NCI-H1105 (cell line): Measurements from ENCODE around the gene LDB2.
"Not testable (repeated sequence)": the region's sequence is repeated elsewhere in the genome, so short reads cannot be mapped to it uniquely, and the experiment has no call there.

Experiments
- DNase-seq: peaks from one replicate; lab custom pipeline; 2025; lab: John Stamatoyannopoulos, UW

The LDB2 gene

DNA sequence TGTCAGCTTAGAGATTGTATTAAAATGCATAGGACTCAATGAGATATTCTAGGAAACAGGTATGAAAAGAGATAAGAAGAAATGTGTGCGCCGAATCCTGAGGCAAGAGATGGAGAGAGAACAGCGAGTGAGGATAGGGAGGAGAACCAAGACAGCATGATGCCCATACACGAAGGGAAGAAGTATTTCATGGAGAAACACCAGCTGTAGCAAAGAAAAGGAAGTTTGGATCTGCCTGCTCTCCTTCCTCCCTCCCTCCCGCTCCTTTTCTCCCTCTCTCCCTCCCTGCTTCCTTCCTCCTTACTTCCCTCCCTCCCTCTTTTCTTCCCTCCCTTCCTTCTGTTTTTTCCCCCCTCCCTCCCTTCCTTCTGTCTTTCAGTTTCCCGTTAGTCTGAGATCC, 353.6 kb downstream of the LDB2 start:
- DNase-seq, result no peak

DNA sequence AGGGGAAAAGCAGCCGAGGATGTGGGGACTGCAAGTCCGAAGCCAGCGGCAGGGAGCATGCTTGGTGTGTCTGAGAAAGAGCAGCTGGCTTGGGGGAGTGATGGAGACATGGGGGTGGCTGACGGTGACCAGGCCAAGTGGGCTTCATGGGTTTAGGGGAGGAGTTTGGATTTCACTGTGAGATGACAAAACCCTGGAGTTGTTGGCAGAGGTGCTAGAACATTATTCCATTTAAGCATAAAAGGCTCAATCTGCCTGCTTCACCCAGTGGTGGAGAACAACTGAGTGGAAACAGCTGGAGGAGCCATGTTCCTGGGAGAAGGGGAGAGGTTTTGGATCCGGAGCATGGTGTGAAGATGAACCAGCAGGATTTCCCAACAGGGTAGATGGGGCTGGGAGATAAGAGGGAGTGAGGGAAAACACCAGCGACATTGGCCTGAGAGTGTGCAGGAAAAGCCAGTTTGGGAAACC, 354.2 kb downstream of the LDB2 start:
- no peak for DNase-seq

DNA sequence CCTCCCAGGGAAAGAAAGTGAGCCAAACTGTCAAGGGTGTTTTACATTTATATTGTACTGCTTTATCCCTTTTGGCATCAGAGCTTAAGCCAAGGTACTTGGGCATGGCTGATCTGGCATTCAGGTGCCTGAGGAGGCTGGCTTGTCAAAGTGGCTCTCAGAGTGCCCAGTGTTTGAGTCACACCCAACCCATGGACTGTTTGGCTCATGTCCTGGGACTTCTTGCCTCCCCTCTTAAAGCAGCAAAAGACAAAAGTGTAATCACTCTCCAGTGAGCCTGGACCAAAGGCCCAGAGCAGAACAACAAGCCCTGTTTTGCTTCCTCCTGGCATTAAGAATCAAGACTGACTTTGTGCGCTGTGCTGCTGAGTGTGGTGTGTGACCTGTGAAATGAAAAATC, 360.5 kb downstream of the LDB2 start:
- no peak for DNase-seq

DNA sequence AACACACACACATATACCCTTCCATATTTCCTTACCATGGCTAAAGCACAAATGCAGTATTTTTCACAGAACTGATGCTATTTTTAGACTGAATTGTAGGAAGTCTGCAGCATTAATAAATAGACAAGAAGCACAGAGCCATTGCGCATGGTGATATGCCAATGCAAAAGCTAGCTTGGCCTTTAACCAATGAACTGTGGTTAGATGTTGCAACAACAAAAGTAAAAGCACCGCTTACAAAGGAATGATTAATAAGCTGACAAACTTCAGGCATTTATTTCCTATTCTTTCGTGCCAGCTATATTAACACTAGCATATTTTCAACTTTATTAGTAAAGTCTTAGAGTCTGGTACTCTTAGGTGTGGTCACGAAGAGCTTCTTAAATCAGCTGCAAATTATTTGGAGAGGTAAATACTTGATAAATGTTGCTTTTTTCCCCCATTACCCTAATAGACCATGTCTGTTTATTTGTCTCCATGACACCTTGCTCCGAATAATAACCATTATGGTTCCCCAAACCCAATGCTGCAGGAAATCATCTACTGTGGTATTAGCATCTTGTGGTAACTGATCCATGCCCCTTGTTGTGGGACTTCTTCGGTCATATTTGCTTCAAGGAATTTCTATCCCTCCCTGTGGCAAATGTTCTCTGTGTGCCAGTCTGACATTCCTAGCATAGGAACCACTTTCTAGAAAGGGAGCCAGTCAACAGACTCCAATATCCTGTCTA, 366.0 kb downstream of the LDB2 start:
- no peak for DNase-seq

DNA sequence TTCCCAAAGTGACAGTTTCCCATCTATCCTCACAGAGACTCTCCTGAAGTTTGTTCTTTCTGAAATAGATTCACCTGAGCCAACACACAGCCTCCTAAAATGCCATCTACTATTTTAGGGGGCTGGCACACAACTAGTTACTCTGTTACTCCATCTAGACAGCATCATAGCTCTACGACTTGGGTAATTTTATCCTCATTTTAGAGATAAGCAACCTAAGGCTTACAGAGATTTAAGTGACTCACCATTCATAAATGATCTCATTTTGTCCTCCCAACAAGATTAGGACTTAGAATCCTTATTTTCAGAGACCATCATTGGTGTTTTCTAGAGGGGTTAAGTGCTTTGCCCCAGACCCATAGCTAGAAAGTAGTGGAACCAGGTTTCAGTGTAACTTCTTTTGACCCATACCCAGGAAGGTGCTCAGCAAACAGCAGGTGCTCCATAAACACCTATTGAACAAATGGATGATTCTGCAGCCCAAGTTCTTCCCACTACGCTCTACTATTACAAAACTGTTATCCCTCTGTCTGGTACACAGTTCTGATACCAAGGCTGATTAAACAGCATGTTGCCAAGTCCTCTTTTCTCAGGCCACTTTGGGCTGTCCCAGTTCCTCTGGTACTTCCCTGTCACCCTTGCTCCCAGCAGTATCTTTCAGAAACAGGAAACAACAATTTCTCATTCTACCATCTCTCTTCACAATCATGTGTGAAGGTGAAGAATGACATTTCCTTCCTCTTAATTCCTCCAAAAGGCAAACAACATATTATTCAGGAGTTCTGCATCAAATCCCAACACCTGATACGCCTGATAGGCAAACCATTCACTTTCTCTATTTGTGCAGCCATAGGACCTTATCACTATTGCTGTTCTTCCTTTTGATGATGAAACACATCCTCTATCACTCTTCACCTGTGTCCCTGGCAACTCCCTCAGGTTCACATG, 367.5 kb downstream of the LDB2 start:
- DNase-seq, result no peak

DNA sequence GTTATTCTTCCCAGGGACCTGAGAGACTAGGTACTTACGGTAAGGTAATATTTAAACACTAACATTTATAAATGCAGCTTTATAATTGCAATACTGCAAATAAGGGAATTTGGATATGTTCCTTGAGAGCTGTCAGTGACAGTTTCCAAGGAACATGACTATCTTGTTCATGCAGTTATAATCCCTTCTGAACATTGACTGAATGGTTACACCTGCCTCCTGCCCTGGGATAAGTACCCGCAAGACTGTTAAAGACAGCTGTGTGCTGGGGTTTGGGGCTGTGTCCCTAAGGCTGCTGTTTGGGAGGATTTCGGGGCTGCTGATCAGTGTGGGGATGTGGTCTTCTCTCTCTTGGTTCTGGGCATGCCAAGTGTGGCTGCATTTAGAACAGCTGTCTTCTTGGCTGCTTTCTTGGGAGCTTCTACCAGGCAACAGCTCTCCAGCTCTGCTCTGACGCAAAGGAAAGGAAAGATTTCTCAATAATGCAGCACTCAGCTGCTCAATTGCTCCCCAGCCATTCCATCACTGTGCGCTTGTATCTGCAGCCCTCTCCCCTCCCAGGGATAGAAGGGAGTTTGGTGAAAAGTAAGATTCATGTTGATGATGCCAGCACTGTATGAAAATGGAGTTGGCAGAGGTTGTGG, 373.4 kb downstream of the LDB2 start:
- DNase-seq, result no peak

DNA sequence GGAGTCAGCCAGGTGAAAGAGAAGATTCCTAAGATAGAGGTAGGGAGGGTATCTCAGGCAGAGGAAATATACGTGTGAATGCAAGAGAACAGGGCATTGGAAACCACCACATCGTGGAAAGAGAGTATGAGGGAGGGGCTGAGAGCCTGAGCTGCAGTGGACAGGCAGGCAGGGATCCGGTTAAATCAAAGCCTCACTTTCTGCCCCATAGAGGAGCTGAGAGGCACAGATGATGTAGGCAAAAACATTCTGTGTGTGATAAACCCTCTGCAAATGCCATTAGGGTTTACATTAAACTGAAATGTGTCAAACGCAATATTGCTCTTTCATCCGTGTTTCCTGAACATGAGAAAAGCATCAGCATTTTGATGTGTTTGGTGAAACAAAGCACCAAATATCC, 374.0 kb downstream of the LDB2 start:
- DNase-seq, result no peak

DNA sequence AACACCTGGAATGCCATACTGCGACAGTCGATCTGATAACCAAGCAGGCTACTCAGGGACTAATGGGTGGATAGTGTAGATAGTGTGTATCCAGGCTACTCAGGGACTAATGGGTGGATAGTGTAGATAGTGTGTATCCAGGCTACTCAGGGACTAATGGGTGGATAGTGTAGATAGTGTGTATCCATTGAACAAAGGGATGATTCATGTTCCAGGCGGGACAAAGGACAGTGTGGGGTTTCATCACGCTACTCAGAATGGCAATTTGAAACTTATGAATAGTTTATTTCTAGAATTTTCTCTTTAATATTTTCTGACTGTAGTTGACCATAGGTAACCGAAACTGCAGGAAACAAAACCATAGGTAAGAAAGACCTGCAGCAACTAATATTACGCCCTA, 374.9 kb downstream of the LDB2 start:
- not testable (repeated sequence) for DNase-seq

DNA sequence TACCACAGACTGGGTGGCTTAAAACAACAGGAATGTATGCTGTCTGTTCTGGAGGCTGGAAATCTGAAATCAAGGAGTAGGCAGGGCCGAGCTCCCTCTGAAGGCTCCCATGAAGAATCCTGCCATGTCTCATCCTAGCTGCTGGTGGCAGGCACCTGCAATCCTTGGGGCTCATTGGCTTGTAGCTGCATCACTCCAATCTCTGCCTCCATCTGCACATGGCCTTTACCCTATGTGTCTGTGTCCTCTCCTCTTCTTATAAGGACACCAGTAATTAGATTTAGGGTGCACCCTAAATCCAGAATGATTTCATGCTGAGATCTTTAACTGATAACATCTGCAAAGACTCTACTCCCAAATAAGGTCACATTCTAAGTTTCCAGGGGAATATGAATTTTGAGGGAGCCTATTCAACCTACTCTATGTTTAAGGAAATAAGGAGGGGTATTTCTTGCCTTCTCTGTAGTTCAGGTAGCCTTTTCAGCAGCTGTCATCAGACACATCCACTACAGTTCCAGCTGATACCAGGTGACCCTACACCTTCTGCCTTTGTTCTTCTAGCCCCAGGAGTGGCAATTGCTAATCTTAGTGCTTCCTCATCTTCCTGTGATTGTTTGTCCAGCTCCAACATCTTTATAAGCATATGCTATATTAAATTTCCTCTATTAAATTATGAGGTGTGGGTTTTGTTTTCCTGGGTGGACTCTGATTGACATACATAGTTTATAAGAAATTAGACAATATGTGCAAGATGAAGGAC, 377.1 kb downstream of the LDB2 start:
- no peak for DNase-seq

DNA sequence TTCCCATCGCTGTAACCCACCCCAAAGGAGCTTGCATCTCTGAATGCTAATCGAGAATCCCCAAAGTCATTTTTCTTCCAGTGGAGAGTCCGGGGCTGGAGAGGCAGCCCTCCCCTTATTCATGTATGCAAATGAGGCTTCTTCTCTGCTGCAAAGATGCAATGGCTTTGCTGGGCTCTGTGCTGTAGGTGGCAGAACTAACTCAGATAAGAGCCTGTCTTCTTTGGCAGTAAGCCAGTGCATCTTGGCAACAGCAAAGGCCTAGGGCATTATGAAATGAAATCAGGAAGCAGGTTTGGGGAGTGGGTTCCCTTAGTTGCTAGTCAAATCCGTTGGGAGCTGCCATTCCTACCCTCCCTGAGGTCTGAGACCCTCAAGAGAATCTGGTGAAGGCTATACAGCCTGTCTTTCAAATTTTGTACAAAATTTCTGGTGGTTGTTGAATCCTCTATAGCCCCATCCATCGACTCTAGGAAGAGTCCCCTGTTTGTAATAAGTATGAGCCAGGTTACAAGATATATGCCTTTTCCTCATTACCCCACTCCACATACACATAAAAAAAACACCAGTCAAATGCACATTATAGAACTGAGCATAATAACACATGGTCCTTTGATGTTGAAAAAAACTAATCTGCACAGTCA, 381.5 kb downstream of the LDB2 start:
- no peak for DNase-seq

DNA sequence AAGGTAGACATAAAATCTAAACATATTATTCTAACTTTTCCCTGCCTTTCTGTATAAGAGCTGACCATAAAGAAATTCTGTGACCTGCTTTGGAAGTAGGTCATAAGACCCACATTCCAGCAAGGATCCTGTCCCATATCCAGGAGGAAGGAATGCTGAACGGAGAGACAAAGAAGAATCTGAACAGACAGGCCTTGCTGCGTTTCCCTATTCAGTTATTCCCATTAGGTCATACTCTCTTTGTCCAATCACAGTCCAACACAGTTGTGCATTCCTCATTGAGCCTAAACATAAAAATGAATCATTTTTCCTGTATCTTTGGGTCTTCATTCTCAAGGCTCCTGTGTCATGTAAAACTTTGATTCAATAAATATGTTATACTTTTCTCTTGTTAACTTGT, 384.6 kb downstream of the LDB2 start:
- DNase-seq, result no peak

DNA sequence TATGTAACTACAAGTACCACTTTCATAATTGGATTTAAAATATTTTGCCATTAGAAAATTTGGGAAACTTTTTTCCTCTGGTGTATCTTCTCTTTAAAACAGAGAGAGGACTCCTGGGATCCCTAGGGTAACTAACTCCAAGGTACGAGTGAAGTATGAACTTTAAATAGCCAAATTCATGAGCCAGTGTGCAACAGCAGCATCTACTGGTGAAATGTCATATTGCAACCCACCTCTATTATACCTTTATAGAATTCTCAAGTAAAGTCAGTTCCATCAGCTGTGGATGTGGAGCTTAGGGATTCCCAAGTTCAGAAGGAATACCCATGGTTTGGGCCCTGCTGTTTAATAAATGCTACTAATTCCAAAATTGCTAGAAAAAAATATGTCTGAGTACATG, 389.5 kb downstream of the LDB2 start:
- no peak for DNase-seq

DNA sequence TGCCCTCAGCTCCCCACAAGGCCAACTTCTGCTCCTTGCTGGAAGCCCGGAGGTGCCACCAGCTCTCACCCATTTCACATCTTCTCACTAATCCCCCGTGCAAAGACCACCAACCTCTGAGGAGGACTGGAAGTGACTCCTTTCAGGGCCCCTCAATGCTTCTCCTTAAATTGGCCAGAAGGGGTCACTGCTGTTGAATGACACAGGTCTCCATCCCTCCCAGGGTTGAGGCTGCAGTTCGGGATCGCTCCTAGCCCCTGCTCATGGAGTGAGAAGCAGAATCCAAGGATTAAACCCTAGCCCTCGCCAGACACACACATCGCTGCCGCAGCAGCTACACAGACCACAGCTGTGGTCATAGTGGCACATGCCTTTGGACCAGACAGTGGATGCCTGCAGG, 392.7 kb downstream of the LDB2 start:
- DNase-seq, result no peak

DNA sequence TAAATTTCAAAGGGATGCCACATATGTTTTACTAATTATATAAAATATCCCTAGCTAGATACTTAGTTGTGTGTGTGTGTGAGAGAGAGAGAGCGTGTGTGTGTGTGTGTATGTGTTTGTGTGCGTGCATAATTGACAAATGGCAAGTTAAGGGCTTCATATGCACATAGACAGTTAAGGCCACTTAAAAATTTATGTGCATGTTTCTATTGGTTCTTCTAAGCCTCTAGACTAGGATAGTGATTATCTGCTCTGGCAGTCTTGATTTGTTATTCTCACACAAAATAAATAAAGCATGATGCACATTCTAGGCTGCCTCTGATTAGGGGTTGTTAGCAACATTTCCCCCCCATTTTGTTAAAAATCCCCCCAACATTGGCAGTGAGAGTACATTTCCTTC, 393.2 kb downstream of the LDB2 start:
- DNase-seq, result no peak

DNA sequence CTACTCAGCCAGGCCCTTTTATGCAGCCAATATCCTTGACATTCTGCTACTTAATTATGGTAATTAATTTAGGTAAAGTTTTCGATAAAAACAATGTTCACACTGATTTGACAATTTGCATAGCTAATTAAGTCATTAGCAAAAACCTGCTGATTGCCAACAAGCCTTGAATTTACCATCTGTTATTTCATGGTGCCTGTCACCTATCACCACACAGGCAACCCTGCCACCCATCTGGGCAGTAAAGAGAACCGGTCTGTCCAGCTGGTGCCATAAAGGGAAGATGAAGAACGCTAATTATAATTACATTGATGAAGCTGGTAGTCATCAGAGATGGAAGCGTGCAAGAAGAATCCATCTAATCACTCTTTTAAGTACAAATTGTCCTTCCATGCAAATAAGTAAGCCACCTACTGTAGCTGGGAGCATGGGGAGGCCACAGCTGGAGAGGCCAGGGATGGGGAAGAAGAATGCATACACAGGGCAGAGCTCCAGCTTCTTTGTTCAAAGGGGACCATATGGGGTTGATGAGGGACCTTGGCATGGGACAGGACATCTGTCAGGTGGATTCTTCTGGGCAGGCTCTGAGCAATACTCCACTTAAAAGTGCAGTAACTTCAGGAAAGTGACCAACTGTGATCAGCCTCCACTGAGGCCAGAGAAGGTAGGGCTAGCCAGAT, 394.9 kb downstream of the LDB2 start:
- DNase-seq, result no peak

DNA sequence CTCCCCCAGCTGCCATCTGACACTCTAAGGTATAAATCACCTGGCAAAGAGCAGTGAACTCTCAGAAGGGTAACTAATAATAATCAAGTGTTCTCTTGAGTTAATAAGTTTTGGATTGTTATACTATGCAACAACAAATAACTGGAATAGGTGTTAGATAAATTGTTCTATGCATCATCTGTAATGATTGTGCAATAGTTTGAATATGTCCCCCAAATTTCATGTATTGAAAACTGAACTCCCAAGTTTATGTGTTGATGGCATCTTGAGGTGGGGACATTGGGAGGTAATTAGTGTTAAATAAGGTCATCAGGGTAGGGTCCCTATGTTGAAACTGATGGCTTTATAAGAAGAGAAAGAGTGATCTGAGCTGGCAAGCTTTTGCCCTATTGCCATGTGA, 399.5 kb downstream of the LDB2 start:
- DNase-seq, result no peak

DNA sequence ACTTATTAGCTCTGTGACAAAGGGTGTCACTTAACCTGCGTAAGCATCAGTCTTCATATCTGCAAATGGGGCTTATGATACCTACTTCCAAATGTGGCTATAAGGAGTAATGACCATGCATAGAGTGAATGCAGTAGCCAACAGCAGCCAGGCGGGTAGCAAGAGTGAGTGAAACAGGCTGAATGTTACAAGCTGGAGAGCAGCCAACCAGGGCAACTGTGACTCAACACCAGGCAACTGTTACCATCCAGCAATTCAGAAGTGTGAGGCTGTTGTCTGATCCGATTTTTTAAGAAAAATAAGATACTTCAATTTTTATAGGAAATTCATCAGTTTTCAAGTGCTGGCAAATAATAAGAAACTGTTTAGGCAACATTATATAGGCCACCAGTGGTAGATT, 401.9 kb downstream of the LDB2 start:
- DNase-seq, result no peak

DNA sequence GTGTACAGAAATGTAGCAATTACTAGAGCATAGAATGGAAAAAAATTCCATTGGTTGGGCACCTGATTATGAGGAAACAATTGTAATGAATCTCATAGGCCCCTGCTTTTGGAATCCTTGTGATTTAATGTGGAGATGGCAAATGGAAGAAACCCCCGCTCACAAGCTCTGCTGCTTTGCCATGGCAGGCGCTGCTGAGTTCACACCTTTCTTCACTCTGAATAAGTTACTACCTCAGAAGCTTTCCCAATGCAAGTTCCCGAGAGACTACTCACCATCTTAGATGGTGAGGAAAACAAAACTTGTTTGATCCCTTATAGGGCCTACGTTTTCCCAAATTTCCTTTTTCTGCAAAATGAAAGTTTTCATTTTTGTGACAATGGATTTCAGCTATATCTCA, 405.6 kb downstream of the LDB2 start:
- no peak for DNase-seq

DNA sequence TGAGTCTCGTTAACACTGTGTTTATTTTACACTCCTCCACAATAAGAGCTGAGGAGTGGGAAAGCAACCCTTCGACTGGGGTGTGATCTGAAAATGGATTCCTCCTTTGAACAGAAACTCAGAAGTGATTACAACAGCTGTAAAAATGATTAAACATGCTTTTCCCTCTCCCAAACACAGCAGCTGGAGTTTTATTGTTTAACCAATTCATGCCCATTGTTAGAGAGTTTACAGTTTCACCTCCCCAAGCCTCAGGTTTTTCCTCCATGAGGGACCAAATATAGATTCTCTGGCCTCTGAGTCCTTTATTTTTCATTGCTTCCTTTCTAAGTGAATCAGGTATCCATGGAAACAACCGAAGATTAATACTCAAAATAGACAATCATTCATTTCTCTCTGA, 409.2 kb downstream of the LDB2 start:
- DNase-seq, result no peak

DNA sequence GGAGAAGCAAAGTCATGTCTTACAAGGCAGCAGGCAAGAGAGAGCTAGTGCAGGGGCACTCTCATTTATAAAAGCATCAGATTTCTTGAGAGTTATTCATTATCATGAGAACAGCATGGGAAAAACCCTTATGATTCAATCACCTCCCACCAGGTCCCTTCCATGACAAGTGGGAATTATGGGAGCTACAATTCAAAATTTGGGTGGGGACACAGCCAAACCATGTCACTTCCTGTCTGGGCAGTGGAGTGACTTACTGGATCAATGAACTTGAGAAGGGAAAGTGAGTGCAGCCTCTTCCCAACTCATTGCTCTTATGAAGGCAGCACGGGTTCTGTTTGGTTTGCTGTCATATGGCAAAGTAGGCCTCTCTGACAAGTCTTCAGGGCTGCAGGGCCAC, 410.4 kb downstream of the LDB2 start:
- no peak for DNase-seq

DNA sequence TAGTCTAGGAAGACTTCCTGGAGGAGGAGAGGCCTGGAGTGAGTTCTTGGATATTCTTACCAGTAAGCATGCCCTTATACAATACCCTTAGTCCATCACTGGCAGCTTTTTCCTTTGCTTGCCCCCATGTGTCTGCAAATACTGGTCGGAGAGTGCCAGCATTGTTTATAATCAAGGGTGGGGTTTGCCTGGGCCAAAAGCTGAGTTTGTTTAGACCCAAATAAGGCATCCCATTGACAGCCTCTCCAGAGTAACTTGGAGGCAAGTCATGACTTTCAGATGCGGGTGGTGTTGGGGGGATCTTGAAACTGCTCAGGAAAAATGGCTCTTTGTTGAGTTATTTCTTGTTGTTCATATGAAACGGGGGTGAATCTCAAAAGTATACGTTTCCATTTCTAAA, 413.7 kb downstream of the LDB2 start:
- DNase-seq, result no peak
